Hematopoietic multipotent progenitor cell treated with erythropoietin and hydrocortisone succinate and interleukin-3 and kit ligand, for 4 days (in vitro differentiated cells): ENCODE measurements around the gene SDR42E1.

Experiments
- DNase-seq: peaks from one replicate; pipeline ENCODE4 v3.0.0-alpha.2; 2015

Gene SDR42E1, protein sequence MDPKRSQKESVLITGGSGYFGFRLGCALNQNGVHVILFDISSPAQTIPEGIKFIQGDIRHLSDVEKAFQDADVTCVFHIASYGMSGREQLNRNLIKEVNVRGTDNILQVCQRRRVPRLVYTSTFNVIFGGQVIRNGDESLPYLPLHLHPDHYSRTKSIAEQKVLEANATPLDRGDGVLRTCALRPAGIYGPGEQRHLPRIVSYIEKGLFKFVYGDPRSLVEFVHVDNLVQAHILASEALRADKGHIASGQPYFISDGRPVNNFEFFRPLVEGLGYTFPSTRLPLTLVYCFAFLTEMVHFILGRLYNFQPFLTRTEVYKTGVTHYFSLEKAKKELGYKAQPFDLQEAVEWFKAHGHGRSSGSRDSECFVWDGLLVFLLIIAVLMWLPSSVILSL

DNA sequence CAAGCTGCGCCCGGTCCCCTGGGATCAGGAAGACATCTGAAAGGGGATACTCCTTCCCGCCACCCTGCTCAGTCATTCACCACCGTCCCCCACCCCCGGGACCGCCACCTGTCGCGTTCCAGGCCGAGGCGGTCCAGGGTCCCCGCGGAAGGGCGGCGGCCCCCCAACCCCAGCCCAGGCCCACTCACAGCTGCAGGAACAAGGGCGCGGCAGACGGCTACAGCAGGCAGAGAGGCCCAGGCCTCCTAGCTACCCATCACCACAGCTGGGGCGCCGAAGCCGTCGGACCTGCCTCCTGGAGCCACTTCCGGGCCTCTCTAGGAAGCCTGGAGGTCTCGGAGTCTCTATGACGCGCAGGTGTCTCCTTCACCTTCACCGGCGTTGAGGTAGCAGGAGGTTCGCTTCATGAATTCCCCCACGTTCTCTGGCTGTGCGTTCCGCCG, at the start of gene SDR42E1:
Gene SDR42E1 (minus strand): TSS at position 272 of the 443 bp plus-strand sequence. CDS start 10,612 bp downstream, outside the sequence.
- peak; percentile 56 for DNase-seq

DNA sequence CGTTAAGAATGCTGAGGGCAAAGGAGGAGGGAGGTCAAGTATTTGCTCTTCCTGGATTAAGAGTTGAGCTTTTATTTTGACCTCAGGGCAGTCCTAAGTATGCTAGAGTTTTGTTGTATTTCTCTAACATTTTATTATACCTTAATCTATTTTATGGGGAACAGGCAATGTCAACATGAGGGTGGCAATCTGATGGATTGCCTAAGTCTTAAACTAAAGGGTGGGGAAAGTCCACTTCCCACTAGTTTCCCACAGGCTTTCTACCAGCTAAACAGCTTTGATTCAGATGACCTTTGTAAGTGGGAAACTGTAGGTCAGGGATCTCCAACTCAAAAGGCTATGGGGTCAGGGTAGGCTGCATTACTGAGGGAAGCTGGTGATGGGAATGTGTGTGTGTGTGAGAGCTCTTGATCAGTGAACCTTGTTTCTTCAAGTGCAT, 48.7 kb upstream of the SDR42E1 start:
- DNase-seq = no peak

DNA sequence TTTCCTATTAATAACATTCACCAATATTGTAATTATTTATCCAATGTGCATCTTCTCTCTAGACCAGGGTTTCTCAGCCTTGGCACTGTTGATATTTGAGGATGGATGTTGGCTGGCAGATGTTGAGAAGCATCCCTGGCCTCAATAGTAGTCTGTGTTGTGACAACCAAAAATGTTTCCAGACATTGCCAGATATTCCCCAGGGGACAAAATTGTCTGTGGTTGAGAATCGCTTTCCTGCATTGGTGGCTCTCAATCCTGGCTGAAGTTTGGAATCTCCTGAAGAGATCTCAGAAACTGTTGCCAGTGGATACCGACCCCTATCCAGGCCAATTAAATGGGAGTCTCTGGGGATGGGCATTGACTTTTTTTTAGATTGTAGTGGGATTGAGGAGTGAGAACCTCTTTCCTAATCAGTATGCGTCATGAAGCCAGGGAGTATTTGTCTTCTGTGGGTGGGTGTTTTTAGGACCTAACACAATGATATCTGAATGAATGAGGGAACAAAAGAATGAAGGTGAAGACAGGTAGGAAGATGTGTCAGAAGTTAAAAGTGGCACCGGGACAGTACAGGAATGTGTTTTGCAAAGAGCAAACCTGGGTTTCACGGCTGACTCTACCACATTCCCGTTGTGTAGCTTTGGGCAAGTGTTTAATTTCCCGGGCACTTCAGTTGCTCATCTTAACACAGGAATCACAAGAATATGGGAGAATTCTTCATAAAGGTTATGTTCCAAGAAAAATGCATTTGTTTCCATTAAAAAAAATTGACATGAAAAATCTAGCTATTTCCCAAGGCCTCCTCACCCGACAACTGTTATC, 48.1 kb upstream of the SDR42E1 start:
- no peak for DNase-seq

DNA sequence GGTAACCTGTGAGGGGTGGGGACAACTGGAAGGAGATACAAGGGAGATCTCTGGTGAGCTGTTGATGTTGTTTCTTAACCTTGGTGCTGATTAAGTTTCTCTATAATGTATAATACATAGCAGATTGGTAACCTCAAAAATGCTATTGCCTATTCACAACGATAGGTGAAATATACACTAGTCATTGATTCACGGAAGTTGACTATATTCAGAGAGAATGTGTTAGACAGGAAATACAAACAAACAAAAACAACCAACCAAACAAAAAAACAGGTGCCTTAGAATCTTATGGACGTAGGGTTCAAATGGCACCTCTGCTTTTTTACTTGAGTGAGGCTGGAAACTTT, 45.3 kb upstream of the SDR42E1 start:
- DNase-seq = no peak

DNA sequence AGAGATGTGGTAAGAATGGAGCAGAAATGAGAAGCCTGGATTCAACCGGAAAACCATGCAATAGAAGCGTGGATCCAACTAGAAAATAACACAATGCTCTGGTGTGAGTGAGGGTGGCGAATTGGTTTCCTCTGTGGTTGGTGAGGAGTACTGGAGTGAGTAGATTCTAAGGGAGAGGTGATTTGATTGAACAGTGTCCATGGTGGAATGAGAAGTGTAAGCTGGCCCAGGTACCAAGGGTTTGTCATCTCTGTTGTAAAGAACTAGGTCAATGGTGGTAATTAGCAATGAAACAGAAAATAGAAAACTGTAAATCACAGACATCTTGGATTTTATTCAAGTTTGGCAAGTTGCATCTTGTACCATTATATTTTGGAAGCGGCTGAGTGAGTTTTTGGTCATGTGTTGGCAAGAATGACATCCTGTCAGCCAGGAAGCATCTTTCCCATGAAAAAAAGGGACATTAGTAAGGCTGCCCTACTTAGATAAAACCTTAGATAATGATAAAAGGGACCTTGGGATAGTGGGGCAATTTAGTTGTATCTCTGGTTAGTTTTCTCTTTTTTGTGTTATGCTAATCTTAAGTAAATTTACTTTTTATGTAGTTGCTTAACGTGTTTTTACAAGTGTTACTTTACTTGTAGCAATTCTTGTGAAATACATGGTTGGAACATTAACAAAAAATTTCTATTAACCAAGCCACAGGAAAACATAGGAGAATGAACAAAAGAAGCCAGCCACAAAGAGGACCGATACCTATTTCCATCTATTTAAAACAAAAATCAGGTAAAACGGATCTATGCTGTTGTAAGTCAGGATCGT, 44.7 kb upstream of the SDR42E1 start:
- no peak for DNase-seq

DNA sequence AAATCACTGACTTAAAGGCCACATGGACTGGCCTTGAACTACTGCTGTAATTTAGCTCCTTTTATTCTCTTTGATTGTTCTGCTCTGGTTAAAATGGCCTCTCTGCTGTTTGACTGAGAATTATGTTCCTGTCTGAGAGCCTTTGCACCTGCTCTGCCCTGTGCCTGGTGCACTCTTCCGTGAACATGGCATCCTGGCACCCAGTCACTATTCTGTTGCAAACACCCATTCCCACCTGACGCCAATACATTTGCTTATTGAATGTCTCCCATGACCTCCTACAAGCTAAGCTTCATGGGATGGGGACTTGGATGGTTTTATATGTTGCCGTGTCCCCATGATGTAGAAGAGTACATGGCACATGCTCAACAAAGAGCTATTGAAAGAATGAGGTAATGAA, 43.8 kb upstream of the SDR42E1 start:
- DNase-seq = no peak

DNA sequence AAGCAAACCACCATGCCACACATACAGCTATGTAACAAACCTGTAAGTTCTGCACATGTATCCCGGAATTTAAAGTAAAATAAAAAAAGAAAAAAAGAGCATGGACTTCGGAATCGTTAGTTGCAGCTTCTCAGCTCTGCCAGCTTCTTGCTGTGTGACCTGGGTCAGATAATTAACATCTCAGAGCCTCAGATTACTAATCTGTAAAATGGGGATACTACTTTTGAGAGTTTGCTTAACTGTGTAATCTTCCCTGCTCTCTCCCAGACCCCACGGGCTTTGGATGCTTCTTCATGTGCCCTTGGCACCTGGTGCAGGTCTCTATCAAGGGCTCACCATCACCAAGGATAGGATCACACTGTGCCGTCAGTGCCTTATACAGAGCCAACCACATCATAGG, 40.4 kb upstream of the SDR42E1 start:
- no peak for DNase-seq

DNA sequence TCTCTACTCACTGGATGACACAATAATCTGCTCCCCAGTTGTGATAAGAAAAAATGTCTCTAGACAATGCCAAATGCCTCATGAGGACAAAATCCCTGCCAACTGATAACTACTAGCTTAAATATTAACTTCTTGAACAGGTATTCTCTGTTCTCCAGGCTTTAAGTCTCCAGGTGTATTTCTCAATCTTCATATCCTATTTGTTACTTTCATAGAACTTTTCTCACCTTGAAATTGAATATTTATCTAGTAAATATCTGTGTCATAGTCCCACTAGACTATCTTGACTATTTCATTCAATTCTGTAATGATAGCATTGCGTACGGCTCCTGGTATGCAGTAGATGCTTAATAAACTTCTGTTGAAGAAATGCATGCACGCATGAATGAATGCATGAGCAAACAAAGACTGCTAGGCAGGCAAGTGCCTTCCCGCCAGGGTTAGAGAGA, 39.7 kb upstream of the SDR42E1 start:
- no peak for DNase-seq

DNA sequence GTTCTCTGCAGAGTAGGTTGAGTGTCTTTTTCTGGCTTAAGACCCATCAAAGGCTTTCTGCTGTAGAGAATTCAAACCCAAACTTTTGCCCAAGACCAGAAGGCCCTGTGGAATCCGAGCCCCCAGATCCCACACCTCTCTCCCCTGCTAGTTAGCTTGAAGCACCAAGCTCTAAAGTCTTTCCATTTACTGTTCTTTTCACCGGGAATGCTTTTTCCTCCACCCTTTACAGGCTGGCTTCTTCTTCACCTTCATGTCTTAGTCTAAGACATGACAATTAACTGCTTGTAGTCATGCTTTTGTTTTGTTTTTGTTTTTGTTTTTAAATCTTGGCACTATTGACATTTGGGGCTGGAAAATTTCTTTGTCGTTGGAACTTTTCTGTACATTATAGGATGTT, 39.2 kb upstream of the SDR42E1 start:
- DNase-seq = no peak

DNA sequence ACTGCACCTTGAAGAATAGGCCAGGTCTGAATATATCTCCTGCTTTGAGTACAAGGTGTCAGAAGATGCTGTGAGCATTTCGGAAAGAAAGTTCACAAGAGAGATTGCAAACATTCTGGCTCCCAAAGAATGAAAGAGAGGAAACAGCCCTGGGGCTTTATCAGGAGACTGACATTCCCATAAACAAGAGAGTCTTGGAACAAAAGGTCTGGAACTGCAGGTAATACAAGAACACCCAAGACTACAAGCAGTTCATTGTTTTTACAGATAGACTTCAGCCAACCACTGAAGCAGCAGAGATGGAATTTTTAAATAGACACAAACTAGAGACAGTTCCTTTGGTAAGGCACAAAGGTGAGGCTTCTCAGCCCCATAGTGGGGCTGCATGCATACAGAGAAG, 38.2 kb upstream of the SDR42E1 start:
- no peak for DNase-seq

DNA sequence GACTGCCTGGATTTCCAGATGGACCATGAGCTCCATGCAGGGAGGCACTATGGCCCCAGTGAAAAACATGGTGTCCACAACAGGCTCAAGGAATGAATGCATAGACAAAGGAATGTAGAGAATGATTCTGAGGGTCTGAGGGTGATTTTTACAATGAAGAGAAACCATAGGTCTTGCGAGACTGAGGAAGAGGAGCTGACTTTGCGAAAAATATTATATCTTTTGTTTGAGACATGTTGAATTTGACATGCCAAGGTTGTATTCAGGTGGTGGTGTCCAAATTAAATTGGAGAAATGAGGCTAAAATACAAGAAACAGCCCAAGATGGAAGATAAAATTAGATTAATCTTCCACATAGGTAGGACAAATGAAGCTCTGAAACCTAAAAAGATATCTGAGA, 36.5 kb upstream of the SDR42E1 start:
- no peak for DNase-seq

DNA sequence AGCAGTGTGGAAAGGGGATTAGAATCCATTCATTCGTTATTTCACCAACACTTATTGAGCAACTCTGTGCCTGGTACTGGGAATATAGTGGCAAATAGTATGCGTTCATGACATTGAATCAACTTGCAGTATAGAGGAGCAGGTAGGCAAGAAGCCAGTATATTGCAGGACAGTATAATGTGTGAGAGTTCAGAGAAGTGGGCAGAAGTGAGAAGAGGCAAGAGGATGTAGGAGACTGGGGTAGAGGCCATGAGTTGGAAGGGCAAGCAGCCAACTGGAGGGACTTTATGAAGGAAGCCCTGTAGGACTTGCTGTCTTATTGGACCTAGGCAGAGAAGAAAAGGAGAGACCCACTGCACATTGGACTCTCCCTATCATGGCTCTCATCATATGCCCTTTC, 36.1 kb upstream of the SDR42E1 start:
- DNase-seq = no peak

DNA sequence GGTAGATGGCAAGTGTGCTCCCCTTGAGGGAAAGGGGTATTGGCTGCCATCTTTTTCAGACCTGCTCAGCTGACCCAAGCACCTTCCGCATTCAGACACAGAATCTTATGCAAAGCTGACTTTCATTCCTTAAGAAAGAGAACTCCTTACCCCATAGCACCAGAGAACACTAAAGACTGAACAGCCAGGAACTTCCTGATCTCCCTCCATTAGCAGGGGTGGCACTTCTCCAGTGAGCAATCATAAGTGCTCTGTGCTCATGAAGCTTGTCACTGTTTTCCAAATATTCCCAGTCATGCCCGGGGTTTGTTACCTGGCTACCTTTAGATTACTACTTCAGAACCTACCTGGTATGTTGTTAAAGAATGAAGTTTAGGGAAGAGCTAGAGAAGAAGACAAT, 35.7 kb upstream of the SDR42E1 start:
- no peak for DNase-seq

DNA sequence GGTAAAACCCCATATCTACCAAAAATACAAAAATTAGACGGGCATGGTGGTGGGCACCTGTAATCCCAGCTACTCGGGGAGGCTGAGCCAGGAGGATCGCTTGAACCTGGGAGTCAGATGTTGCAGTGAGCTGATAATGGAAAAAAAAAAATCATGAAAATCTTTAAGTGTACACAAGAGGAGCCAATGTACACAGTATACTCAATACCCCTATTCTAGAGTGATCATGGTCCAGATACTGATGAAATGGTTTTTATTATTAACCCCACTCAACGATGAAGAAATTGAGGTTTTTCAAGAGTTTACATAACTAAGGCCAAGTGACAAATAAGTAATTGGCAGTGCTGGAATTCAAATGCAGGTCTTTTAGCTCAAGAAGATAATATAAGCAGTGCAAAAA, 35.3 kb upstream of the SDR42E1 start:
- no peak for DNase-seq

DNA sequence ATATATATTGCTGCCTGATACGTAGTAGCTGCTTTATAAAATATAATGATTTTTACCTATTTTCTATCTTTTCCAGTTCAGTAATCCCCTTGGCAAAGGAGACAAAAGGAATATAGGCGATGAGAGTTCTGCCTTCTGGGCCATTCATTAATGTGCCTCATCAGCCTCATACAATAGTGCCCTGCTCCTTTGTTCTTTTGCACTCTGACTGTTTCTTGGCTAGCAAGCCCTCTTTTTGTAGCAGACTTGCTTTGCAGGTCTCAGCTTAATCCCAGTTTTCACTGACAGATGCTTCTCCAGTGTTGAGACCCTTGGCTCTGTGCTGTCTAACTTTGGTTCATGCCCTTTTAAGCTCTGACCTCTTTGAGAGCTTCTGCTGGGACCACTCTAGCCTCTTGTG, 34.2 kb upstream of the SDR42E1 start:
- DNase-seq = no peak

DNA sequence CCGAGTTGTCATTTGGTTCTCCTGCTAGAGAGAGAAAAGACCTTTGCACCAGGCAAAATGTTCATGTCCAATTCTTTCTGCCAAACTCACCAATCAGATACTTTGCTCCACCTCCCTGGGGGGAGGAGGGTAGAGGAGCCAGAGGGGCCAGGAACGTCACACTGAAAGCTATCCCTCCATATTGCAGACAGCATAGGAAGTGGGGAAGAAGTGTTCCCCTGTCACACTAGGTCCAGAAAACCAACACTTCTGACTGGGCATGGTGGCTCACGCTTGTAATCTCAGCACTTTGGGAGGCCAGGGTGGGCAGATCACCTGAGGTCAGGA, 33.3 kb upstream of the SDR42E1 start:
- DNase-seq = no peak

DNA sequence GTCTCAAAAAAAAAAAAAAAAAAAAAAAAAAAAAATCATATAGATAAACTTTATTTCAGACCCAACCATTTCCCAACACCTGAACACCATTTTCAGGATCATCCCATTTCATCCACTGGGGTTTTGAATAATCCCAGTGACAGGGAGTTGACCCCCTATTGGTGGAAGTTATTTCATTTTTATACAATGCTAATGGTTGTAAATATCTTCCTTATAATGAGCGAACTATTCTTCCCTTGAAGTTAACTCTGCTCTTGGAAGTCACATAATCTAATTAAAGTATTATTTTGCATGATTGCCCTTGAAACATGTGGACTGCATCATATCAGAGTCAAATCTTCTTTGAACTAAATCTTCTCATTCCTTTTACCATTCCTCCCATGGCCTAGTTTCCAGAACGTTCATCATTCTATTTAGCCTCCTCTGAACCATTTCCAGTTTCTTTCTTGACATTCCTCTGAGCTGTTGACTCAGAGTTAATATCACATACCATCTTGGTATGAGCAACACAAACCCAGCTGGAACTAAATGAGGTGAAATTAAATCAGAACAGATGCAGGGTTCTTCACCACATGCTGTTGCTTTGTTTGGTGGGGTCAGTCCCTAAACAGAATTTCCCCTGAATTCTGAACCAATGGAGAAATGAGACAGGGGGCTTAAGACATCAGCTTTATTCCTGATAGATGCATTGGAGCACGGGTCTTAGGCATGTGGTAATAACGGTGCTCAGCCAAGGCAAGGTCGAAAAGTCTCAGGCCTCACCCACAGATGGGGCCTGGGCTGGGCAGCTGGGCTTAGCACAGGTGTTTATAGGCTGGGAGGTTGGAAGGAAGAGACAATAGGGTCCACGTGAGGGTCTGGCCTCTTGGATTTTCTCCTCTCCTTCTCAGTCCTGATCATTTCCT, 32.7 kb upstream of the SDR42E1 start:
- DNase-seq = no peak

DNA sequence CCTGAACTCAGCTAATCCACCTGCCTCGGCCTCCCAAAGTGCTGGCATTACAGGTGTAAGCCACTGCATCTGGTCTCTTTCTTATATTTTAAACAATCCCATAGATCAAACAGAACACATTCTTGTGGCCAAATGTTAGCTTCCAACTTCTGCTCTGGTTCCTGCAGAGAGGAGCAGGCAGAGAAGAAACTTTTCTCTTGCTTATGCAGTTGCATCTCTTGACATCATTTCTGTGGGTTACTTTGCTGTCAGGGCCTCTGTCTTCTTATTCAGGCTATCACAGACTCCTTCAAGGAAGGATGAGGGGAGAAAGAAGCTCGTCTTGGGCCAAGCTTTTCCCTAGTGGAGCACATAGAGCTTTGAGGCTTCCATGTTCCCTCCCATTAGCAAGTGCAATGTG, 31.6 kb upstream of the SDR42E1 start:
- DNase-seq = no peak

DNA sequence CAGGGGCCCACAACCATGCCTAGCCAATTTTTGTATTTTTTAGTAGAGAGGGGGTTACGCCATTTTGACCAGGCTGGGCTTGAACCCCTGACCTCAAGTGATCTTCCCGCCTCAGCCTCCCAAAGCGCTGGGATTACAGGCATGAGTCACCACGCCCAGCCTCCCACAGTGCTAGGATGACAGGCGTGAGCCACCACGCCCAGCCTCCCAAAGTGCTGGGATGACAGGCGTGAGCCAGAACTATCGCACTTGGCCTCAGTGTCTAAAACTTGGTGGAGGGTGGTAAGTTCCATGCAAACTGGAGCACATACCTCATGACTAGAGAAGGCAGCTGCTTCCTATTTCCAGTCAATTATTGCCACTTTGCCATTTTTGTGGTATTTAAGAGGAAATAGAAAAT, 30.9 kb upstream of the SDR42E1 start:
- no peak for DNase-seq

DNA sequence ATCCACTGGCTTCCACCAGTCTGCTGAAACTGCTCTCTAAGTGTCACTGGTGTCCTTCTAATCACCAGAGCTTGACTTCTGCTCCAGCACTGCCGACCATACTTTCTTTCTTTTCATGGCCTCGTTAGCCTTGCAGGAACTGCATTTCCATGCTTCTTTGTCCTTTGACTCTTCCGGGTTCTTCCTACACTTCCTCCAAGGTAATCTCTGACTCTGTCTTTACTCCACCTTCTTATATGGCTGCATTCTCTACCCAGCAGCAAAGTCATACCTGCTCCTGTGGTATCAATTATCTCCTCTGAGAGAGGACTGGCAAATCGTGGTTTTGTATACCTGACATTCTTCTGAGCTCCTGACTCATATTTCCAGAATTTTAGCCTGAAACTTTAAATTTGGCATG, 30.3 kb upstream of the SDR42E1 start:
- DNase-seq = no peak

DNA sequence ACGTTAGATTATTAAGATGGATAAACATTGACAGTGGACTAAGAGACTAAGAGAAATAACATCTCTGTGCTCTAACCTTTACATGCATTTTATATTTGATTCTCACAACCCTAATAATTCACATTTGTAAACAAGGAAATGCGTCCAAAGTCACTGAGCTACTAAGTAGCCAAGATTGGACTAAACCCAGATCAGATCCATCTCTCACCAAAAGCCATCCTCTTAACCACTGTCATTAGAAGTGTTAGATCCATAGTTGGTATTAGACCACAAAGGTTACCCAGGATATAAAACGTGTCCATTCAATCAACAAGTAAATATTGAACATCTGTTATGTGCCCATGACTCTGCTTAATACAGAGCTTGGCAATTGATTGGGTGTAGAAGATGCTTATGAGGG, 29.0 kb upstream of the SDR42E1 start:
- no peak for DNase-seq

DNA sequence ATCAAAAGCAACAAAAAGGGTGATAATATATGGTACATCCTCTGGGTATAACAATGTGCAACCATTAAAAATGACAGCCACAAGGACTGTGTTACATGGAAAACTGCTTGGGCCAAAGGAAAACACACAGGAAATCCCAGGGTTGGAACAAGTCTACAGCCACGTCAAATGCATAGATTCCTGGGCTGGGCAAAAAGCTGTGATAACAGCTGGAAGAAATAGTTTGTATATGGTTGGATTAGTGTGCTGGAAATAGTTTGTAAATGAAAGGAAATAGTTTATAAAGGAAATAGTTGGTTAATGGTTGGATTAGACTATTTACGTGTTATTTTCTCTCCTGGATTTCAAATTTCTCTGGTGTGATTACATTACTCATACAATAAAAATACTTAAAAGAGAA, 26.4 kb upstream of the SDR42E1 start:
- DNase-seq = no peak
